Stimulated activated CD4-positive, alpha-beta T cell treated with anti-CD3 and anti-CD28 coated beads, Interleukin-2, amount 100 ng/mL, for 24 hours (primary cell): ENCODE measurements around the gene DAP.
"Not testable (repeated sequence)": the region's sequence is repeated elsewhere in the genome, so short reads cannot be mapped to it uniquely, and the experiment has no call there.

ENCODE experiments used
- DNase-seq, 2 donors: peaks; one replicate each; pipeline ENCODE4 v3.0.0-alpha.2; 2020

DAP gene

GRCh38 chr5:10668697-10669096, 92.3 kb downstream of the DAP start:
- DNase-seq: no peak

- DNase-seq: no peak
These were observed 93.5 kb downstream of the DAP start for GRCh38 chr5:10667431-10668057.

GRCh38 chr5:10666531-10667299, 94.3 kb downstream of the DAP start:
- DNase-seq: no peak

GRCh38 chr5:10665799-10666198, 95.2 kb downstream of the DAP start:
- no peak for DNase-seq

GRCh38 chr5:10664180-10664769, 96.8 kb downstream of the DAP start:
- DNase-seq: not testable (repeated sequence)

- no peak for DNase-seq
These were observed 97.4 kb downstream of the DAP start for GRCh38 chr5:10663489-10664179.

GRCh38 chr5:10662661-10663488, 98.2 kb downstream of the DAP start:
- no peak for DNase-seq

- DNase-seq: no peak
These were observed 99.0 kb downstream of the DAP start for GRCh38 chr5:10662083-10662482.

- no peak for DNase-seq
These were observed 99.6 kb downstream of the DAP start for GRCh38 chr5:10661401-10661800.

- no peak for DNase-seq
These were observed 100.2 kb downstream of the DAP start for GRCh38 chr5:10660720-10661387.

- no peak for DNase-seq
These were observed 100.9 kb downstream of the DAP start for GRCh38 chr5:10660135-10660534.

GRCh38 chr5:10658265-10658664, 102.8 kb downstream of the DAP start:
- no peak for DNase-seq

GRCh38 chr5:10655972-10656830, 104.8 kb downstream of the DAP start:
- no peak for DNase-seq

- no peak for DNase-seq
These were observed 105.7 kb downstream of the DAP start for GRCh38 chr5:10655161-10655971.

GRCh38 chr5:10654566-10654965, 106.5 kb downstream of the DAP start:
- no peak for DNase-seq

- DNase-seq: no peak
These were observed 107.2 kb downstream of the DAP start for GRCh38 chr5:10653751-10654400.

GRCh38 chr5:10653043-10653442, 108.0 kb downstream of the DAP start:
- DNase-seq: no peak

- no peak for DNase-seq
These were observed 108.4 kb downstream of the DAP start for GRCh38 chr5:10652606-10653005.

- DNase-seq: no peak
These were observed 108.9 kb downstream of the DAP start for GRCh38 chr5:10652151-10652550.
